HG03280 (cell line): ENCODE data around the gene TANGO2.

ENCODE experiments used
- ATAC-seq: cut with Tn5 transposase; IDR thresholded peaks from one replicate; pipeline ENCODE4 v1.9.1; 2021; ENCODE audit warnings: mild to moderate bottlenecking, moderate library complexity; ENCODE audit not compliant: unreplicated experiment

TANGO2 gene

DNA sequence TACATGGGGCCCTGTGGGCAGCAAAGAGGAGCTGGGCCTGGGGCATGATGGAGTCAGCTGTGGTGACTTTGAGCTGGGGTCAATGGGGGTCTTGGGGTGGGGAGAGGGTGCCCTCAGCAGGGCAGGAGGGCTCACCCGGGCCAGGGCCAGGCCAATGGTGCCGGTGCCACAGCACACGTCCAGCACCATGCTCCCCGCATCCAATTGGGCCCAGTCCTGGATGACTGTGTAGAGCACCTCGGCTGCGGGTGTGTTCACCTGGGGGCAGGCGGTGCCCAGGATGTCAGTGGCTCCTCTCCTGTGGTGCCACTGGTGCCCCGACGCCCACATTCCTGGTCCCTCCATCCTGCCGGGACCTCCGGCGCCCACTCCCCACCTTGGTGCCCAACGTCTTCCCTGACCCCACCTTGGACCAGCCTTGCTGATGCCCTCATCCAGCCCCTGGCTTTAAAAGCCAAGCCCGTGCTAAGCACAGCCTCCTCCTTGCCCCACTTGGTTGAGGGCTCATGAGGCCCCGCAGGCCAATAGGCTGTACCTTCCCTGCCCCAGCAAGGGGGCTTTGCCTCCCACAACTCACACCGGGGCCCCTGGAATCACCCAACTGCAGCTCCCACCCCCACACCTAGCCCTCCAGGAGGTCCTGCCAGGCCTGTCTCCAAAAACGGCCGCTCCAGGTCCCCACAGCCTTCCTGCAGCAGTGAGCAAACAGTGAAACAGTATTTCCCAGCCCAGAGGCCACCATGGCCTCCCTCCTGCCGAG, 92.8 kb downstream of the TANGO2 start:
- ATAC-seq: no peak

GRCh38 chr22:20114506-20115475, 93.9 kb downstream of the TANGO2 start:
- no peak for ATAC-seq

GRCh38 chr22:20115691-20116375, 94.9 kb downstream of the TANGO2 start, which contains the start of gene RANBP1:
TSS of gene RANBP1 (plus strand) at chr22:20116104. CDS start at chr22:20116185, 81 bp downstream.
- no peak for ATAC-seq

DNA sequence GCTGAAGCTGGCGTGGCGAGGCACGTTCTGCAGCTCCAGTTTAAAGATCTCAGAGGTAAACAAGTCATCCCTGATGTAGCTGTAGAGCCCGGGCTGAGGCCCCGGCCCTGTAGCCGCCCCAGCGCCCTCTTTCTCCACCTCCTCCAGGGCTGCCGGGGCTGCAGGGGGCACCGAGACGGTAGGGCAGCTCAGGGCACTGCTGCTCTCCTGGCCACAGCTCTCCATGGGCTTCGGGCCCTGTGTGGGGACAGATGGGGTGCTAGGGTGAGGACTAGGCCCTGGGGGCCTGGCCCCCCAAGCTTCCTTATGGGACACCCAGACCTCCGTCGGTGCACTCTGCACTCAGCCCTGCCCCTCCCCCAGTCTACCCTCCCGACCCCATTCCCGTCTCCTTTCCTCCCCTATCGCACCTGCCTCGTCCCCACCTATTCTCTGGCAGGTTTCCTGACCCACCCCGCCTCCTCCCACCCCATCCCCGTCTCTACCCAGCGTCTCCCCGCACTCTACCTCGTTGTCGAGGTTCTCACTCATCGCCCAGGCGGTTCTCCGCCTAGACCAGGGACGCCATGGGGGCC, 95.6 kb downstream of the TANGO2 start:
- ATAC-seq: no peak
